Activated CD8-positive, alpha-beta memory T cell treated with anti-CD3 and anti-CD28 coated beads for 24 hours (primary cell): ENCODE data around the gene CAPN9.
"Not testable (repeated sequence)": the region's sequence is repeated elsewhere in the genome, so short reads cannot be mapped to it uniquely, and the experiment has no call there.

Experiments used
- DNase-seq: peaks from one replicate; pipeline ENCODE4 v3.0.0-alpha.2; 2020

The CAPN9 gene, protein sequence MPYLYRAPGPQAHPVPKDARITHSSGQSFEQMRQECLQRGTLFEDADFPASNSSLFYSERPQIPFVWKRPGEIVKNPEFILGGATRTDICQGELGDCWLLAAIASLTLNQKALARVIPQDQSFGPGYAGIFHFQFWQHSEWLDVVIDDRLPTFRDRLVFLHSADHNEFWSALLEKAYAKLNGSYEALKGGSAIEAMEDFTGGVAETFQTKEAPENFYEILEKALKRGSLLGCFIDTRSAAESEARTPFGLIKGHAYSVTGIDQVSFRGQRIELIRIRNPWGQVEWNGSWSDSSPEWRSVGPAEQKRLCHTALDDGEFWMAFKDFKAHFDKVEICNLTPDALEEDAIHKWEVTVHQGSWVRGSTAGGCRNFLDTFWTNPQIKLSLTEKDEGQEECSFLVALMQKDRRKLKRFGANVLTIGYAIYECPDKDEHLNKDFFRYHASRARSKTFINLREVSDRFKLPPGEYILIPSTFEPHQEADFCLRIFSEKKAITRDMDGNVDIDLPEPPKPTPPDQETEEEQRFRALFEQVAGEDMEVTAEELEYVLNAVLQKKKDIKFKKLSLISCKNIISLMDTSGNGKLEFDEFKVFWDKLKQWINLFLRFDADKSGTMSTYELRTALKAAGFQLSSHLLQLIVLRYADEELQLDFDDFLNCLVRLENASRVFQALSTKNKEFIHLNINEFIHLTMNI

DNA sequence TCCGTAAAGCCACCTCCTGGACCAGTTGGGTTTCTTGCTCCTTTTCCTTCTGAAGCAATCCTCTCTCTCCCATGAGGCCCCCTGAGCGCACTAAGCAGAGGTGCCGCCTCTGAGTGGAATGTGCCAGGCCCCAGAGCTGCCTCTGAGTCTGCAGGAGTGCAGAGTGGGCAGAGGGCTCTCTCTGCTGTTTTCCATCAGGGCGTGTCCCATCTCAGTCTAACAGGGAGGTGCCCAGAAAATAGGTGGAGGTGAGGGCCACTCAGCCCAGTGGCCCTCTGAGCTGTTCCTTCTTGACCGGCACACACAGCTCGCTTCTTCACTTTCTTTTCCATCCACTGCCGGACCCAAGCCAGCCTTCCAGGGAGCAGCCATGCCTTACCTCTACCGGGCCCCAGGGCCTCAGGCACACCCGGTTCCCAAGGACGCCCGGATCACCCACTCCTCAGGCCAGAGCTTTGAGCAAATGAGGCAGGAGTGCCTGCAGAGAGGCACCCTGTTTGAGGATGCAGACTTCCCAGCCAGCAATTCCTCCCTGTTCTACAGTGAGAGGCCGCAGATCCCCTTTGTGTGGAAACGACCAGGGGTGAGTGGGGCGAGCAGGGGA, at the start of gene CAPN9:
CAPN9 (plus strand) TSS at position 262 of the 604 bp plus-strand sequence; CDS start at position 371, 109 bp downstream.
- no peak for DNase-seq

DNA sequence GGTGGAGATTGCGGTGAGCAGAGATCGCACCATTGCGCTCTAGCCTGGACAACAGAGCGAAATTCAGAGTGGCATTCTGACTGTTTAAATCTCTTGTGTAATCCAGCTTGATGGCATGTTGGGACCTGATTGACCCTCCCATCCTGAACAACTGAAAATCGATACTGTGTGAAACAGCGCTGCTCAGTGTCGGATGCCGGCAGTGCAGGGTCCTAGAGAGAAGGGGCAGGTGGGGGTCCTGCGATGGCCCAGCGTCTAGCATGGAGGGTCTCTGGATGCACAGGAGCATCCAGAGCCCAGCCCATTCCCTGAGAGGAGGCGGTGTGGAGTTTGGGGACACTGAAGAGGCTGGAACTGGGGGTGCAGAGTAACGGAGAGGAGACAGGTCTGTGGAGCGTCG, 49.1 kb upstream of the CAPN9 start:
- DNase-seq: no peak

DNA sequence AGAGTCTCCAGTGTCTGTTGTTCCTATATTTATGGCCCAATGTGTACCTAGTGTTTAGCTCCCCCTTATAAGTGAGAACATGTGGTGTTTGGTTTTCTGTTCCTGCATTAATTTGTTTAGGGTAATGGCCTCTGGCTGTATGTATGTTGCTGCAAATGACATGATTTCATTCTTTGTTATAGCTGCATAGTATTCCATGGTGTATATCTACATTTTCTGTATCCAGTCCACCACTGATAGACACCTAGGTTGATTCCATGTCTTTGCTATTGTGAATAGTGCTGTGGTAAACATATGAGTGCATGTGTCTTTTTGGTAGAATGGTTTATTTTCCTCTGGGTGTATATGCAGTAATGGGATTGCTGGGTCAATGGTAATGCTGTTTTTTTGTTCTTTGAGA, 48.2 kb upstream of the CAPN9 start:
- not testable (repeated sequence) for DNase-seq

DNA sequence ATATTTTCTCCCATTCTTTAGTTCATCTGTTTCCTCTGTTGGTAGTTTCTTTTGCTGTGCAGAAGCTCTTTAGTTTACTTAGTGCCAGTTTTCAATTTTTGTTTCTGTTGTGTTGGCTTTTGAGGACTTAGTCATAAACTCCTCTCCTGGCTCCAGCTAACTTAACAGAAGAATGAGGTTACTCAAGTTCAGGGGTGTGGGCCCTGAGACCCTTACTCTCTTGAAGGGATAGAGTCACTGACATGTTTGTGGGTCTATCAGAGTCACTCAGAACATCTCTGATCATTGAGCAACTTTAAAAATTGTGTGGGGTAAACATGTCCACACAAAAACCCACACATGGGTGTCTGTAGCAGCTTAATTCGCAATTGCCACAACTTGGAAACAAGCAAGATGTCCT, 47.5 kb upstream of the CAPN9 start:
- no peak for DNase-seq

DNA sequence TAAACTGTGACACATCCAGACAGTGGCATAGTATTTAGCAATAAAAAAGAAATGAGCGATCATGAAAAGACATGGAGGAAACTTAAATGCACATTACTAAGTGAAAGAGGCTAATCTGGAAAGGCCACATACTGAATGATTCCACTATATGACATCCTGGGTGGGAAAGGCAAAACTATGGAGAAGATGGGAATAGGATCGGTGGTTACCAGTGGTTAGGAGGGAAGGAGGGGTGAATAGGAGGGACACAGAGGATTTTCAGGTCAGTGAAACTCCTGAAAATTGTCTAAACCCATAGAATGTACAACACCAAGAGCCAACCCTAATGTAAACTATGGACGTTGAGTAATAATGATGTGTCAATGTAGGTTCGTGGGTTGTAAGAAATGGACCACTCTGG, 47.1 kb upstream of the CAPN9 start:
- no peak for DNase-seq

DNA sequence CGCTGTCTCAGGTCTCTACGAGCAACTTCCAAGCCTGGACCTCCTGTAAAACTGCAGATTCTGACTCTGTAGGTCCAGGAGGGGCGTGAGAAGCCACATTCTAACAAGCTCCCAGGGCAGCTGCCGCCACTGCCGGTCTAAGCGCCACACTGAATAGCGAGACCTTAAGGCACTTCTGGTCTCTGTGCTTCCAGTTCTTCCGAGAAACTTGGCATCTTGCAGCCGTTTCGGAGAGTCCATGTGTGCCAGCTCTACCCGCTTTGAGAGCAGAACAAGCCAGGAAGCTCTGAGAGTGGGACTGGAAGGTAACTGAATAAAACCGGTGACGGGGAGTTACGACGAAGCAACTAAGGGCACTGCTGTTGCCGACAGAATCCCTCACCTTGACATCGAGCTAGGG, 45.8 kb upstream of the CAPN9 start:
- DNase-seq: no peak

DNA sequence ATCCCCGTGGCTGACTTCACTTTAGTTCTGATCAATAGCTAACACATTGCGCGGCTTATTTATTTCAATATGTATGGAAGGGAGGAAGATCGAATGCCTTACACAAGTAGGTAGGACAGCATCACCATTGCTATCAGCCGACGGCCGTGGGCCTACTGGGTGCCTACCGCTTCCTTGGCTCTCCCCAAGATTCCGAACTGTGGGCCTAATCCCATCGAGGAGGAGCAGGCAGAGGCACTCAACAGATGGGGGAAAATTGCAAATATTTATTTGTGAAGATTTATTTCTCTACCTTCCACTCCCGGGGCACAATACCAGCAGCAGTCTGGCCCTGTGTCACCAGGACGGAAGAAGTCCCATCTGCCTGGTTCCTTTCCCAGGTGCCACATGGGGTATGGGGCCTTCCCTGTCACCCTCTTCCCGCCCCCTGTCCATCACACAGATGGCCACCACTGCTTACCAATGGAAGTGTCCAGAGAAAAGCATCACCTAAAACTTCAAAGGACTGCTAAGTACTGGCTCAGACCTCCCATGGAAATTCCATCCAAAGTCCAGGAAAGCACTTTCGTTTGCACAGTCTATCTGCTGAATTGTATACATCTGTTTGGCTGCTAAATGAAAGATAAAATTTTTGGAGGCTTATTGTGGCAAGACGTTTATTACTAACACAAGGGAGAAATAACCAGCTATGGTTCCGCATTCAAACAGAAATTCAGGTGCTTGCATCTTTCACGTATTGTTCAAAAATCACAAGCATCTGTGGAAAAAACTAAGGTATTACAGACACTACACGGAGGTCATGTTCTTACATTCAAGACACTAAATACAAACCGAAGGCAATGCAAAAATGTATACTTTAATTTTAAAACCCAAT, 45.1 kb upstream of the CAPN9 start:
- DNase-seq: no peak

DNA sequence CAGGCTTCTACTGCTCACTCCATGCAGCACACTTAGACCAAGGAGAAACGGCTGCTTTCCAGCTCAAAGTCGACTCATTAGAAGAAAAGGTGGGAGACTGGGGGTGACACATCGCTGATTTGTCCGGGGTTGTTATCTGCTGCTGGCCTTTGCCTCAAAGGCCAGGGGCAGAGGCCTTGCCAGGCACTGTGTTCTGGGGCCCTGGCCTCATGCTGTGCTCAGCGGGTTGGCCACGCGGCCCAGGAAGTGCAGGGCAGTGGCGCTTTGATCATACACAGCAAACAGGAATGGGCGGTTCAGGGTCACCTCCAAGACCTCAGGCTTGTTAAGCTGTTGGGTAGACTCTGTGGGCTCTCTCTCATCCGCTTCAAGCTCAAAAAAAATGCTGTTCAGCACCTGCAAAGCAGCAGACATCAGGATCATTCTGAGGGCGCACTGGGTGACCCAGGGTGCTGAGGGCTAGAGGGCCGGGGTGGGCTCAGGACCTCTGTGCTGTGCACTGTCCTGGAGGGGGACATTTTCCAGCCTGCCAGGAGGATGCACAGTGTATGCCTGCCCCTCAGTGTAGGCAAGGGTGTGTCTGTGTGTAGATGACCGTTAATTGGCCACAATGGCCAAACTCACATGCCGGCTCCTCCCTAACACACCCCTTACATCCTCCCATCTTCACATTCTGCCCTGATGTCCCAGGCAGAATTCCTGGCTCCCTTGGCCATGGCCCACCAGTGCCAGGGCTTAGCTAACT, 44.1 kb upstream of the CAPN9 start:
- DNase-seq: no peak

DNA sequence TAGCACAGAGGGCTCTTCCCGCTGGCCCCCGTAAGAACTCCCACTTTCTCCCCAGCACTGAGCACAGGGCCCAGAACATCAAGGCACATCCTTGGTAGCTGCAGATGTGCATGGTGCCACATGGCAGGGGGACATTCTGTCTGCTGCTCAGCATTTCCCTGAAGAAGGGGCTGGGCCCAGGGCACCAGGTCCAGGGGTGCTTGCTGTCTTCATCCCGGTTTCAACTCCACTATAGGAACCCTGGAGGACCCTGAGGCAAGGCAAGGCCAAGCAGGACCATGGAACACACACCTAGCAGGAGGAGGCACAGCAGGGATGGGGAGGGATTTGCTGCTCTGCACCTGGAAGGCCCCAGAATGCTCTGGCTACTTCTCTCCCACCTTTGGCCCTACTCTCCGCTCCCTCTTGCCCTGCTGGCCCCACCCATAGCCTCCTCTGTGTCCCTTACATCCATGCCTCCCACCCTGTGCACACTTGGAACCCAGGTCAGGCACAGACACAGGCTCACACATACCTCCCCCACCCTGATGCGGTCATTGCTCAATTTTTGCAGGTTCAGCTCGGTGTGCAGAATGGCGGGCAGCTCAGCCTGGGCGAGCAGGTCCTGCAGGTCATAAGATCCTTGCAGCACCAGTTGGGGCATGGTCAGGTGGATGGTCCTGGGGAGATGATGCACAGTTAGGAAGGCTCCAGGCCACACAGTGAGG, 43.4 kb upstream of the CAPN9 start:
- DNase-seq: no peak

DNA sequence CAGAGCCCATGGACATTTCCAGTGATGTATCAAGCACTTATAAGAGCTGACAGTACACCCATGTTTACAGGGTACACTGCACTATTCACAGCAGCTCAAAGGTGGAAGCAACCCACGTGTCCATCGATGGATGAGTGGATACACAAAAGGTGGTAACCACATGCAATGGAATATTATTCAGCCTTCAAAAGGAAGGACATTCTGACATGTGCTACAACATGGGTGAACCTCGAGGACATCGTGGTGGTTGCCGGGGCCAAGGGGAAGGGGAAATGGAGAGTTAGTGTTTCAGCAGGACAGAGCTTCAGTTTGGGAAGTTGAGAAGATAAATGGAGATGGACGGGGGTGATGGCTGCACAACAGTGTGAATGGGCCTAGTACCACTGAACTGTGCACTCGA, 42.4 kb upstream of the CAPN9 start:
- no peak for DNase-seq

DNA sequence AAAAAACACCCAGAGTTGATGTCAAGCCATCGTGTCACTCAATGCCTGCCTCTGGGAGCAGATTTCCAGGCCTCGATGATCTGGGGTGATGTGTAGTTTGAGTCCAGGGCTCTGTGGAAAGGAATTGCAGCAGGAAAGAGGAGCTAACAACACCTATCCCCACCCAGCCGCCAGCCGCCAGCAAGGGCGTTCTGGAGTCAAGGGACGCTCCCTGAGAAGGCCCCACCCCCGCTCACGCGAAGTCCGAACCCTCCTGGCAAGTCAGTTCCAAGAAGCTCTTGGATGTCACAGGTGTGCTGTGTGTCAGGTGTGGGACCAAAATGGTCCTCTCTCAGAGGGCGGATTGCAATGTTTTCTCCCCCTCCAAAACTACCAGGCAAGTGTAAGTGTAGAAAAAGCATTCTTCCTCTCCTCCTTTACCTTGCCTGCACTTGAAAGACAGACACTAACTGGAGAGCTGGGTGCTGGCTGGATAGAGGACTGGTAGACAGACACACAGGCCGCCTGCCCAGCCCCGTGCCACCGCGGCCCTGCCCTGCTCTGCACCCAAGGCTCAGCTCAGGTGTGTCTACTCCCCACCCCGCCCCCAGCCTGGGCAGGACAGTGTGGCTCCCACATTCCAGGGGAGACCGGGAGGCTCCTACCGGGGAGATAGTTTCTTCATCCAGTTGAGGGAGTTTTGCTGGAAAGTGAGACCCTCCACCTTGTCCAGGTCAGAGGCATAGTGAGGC, 41.7 kb upstream of the CAPN9 start:
- no peak for DNase-seq

DNA sequence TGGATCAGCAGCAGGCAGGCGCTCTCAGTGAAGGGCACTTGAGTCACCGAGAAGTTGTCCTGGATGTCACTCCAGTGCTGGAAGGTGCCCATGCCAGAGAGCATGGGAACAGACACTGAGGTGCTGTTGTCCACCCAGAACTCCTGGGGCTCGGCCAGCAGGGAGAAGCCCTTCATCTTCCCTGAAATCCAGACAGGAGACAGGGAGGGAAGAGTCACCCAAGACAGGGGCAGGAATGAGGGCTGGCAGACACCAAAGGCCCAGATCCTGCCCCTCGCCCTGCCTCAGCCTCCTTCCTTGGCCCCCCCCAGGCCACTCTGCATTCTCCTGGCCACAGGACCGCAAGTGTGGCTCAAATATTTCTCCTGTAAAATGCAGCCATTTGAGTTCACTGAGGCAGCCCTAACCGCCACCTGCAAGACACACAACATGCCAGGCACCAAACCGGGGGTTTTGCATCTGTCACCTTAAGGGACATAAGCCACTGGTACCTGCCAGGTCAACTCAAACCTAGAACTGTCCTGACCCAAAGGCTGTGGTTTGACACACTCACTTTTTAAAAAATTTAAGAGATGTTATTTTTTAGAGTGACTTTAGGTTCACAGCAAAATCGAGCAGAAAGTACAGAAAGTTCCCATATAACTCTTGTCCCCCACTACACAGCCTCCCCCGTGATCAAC, 41.0 kb upstream of the CAPN9 start:
- DNase-seq: no peak

DNA sequence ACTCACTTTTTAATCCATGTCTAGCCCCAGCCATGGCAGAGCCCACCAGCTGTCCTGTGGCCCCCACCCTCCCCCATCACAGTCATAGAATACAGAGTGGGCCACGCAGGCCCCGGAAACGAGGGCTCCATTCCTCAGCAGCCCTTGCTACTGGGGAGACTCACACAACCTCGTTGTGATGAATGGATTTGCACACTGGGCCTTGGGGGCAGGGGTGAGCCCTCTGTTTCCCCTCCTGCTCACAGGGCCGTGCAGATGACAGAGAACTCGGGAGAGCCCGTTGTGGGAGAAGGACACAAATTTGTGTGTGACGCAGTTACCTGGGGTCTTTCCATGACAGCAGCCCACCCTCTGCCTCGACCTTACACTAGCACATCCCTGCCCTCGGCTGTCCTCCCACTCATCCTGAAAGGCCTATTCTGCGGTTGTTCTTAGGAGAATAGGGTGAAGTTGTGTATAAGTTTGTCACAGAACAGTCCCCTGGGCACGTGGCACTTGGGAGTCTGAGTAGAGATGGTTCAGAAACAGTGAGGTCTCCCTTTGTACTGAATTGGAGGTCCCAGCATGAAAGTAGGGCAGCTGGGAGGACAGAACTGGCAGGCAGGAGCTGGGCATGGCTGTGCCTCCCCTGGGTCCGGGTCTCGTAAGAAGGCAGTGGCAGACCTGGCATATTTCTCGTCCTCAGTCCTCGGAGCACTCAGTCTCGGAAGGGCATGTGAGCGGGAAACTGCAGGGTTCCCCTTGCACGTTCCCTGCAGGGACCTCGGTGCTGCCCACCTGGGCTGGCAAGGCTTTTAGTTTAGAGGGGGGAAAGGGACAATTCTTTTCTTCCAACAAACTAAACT, 40.1 kb upstream of the CAPN9 start:
- no peak for DNase-seq

DNA sequence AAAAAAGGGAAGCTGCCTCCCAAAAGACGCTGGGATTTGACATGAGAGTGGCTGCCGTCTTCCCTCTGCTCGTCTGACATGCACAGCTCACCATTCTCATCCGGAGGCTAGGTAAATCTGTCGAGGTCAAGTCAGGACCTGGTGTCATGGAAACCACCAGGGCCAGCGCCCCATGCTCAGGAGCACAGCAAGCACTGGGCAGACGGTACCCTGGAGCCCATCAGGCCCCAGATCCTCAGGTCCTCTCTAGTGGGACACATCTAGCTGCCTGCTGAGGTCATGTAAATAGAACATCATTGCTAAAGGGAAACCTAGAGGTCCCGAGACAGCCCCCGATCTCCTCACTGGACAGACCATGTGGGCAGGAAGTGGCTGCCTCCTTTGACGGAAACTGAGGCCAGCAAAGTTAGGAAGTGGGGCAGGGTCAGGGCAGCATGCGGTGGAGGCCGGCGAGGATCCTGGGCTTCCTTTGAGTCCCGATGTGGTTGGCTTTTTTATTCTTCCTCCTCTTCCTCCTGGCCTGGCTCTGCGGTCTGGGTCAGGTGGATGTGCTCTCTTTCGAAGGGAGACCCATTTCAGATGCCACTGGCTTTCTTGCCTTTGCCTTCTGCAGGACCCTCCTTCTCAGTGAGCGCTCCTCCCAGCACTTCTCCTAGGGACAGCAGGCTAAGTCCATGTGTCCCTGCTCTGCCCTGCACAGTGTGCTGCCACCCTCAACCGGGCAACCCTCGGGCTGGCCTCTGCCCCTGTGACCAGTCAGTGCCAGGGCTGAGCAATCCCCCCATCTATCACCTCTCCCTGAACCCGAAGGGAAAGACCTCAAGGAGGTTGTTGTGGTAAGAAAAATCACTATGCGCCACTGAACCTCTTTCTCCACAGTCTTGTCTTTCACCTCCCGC, 39.2 kb upstream of the CAPN9 start:
- DNase-seq: no peak

DNA sequence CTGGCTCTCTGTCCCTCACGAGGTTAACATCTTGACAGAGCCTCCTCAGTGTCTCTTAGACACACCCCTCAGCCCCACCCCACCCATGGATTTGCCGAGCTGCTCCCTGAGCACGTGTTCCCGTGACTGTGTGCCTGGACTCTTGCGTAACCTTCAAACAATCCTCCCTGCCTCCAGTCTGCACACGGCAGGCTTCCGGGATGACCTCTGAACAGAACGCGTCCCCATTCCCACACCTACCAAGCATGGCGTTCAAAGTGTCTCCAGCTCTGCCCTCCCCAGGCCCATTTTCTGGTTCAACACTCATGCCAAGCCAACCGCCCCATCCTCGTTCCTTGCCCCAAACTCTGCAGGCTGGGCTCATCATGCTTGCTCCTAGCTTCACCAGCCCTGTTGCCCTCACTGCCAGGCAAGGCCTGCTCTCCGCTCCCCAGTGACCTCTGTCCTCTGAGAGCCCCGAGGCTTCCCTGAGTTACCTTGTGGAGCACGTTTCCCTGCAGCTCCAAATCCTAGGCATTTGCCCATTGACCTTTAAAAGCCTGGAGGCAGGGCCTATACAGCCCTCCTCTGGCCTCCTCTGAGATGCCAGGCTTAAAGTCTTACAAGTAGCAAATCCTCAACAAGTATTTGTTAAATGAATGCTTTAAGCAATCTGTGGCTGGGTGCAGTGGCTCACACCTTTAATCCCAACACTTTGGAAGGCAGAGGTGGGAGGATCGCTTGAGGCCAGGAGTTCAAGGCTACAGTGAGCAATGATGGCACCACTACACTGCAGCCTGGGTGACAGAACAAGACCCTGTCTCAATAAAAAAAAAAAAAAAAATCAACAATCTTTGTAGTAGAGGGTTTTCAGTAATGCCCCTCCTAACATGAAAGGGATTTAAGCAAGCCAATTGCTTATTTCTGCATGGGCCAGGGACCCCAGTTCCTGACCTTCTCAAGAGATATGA, 38.3 kb upstream of the CAPN9 start:
- DNase-seq: no peak

DNA sequence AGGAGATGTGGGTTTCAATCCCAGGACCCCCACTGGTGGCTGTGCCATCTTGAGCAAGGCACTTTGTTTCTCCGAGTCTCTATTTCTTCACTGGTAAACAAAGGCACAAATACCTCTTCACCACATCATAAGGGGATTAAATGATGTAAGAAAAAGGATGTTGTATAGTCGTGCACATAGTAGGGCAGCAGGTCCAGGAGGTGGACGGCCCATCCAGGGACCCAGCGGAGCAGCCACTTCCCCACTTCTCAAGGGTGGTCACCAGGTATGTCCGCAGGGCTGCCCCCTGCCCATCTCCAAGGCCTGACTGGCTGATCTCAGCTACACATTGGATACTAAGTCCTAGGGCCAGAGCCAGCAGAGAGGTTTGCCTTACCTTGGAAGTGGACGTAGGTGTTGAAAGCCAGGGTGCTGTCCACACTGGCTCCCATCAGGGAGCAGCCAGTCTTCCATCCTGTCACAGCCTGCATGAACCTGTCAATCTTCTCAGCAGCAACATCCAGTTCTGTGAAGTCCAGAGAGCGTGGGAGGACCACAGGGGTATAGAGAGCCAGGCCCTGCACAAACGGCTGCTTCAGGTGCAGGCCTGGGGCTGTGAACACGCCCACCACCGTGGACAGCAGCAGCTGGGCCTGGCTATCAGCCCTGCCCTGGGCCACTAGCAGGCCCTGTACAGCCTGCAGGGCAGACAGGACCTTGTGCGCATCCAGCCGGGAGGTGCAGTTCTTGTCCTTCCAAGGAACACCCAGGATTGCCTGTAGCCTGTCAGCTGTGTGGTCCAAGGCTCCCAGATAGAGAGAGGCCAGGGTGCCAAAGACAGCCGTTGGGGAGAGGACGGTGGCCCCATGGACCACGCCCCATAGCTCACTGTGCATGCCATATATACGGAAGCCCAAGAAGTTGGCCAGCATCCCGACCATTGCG, 37.3 kb upstream of the CAPN9 start:
- no peak for DNase-seq
